Measurements from ENCODE around the gene SPATA13.

SPATA13 gene

GRCh38 chr13:24142453-24142852 is 18.1 kb upstream of the SPATA13 start:
- no peak for DNase-seq

- no peak for DNase-seq
Observed at GRCh38 chr13:24142886-24143285, 17.6 kb upstream of the SPATA13 start.

- DNase-seq, result no peak
Observed at GRCh38 chr13:24145240-24145639, 15.3 kb upstream of the SPATA13 start.

GRCh38 chr13:24145674-24146073 is 14.8 kb upstream of the SPATA13 start:
- DNase-seq, result no peak

DNA sequence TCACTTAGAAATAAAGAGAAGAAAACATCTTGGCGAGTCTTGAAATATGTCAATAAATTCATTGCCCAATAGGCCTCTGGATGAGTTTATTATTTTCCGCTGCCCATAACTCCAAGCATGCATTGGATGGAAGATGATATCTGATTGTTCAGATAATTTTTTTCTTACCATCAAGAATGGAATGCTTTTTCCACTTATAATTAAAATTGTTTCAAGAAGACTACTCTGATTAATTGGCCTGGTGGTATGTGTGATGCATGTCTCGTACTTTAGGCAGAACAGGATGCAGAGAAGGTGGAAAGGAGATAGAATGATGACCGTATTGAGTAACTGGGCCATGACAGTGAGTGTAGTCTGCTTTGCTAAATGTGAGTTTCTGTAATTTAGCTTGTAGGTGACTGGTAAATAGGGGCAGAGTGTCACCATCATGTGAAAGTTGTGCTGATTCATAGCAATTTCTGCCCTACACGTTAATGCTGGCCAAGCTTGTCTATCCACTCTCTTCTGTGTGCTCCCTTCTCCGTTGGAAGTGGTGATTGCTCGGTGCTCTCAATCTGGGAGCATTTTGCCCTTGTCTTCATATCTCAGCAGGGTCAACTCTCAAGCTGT is 13.5 kb upstream of the SPATA13 start:
- DNase-seq, result no peak

DNA sequence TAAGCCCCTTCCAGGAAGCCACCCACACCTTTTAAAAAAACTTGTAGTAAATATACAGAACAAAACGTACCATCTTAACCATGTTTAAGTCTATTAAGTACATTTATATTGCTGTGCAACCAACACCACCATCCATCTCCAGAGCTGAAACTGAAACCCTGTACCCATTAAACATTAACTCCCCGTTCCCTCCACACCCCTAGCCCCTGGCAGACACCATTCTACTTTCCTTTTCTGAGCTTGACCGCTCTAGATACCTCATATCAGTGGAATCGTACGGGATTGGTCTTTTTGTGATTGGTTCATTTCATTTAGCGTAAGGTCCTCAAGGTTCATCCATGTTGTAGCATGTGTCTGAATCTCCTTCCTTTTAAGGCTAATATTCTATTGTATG is 13.0 kb upstream of the SPATA13 start:
- DNase-seq, result no peak

DNA sequence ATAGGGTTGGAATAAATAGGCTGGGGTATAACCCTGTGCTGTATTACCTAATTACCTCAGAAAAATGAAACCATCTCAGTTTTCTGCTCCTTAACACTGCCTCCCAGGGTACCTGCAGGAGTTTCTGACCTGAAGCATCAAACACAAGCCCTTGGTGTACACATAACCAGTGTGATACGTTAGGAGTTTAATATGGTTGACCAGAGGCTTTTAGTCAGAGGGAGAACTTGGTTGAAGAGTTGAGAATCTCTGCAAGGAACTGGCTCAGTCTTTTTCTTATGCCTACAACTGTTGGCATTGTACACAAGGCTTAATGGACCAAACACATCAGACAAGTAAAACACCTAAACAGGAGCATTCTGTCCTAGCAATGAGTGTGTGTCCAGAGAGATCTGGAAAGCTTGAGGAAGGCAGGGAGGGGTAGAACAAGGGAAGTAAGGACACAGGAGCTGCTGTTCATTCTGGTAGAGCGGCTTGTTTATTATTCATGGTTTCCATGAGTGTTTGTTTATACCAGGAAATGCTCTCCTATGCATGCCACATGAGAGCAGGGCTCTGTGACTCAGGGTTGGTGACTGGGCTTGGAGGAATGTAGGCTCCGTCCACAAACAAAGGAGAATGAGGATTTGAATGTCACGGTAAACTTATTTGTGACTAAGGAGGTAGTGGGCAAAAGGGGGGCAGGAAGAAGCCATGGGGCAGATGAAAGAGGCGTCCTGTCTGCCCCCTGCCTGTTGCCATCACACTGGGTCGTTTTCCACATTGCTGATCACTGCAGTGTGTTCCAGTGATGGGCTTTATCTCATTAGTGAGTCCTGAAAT is 11.9 kb upstream of the SPATA13 start:
- no peak for DNase-seq

DNA sequence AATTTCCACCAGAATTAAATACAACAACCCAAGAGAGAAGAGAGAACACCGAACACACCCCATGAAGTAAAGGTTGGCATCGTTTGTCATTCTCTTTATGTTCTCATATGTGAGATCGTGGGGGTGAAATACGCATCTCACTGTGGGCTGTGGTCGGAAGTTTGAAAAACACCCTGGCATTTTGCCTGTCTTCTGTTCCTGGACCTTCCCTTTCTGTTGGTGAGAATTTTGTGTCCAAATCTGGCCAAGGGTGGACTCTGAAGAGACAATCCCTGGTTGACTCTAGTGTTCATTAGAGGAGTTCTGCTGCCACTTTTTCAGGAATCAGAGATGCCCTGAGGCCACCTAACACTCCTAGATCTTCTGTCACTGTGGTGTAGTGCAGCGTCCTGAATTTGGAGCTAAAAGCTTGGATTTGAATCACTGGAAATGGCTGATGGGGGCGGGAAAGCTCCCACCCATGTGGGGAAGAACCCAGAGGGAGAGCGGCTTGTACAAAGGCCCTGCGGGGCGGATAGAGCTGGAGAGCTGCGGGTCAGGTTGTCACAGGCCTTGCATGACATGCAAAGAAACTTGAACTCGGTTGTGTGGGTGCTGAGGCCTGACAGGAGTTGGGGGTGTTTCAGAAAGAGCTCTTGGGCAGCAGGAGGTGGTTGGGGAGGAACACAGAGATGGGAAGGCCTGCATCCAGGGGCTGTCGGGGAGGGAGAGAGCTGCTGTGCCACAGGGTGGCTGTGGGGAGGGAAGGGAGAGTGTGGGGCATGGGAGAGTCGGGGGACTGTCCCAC is 11.1 kb upstream of the SPATA13 start:
- DNase-seq, result no peak

DNA sequence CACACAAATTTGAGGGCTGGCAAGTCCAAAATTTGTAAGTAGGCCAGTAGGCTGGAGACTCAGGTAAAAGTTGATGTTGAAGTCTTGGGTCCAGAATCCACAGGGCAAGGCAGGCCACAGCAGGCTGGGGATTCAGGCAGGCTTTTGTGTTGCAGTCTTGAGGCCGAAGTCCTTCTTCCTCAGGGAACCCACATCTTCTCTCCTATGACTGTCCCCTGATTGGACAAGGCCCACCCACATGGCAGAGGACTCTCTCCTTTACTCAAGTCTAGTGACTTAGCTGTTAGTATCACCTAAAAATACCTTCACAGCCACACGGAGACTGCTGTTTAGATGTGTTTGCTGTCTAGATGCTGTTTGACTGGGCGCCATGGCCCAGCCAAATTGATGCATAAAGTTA is 9.9 kb upstream of the SPATA13 start:
- no peak for DNase-seq

DNA sequence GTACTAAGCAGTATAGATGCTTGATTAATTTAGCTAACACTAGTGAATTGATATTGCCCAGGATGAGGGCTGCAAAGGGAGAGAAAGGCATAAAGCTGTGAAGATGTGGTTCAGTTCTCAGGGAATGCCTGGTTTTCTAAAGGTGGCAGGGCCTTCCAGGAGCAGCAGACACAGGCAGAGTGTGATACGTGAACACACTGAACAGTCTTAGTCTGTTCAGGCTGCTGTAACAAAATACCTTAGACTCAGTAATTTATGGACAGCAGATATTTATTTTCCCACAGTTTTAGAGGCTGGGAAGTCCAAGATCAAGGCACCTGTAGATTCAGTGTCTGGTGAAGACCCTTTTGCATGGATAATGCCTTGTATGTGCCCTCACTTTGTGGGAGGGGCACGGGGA is 8.7 kb upstream of the SPATA13 start:
- no peak for DNase-seq

GRCh38 chr13:24152292-24153214 is 8.0 kb upstream of the SPATA13 start:
- DNase-seq, result no peak

DNA sequence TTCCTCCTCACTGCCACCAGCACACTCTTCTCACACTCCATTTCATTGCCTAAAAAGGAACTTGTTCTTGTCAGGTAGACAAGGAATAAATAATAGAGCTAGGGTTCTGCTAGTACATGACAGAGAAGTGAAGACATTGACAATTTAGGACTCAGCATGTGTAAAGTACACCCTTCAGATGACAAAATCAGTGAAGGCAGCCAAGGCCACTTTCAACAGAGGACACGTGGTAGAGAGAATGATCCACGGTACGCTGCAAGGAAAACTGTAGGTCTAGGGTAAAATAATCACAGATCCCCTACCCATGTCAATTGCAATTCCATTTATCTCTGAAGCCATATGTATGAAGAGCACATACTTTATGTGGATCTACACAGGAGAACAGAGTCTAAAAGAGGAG is 7.2 kb upstream of the SPATA13 start:
- DNase-seq, result no peak

- DNase-seq, result no peak
Observed at GRCh38 chr13:24153979-24154701, 6.4 kb upstream of the SPATA13 start.

GRCh38 chr13:24159357-24159756 is 1.2 kb upstream of the SPATA13 start:
- no peak for DNase-seq

- DNase-seq, result peak; percentile 26
Observed at GRCh38 chr13:24161010-24161775, 673 bp downstream of the SPATA13 start.

GRCh38 chr13:24161980-24162525 is 1.5 kb downstream of the SPATA13 start:
- no peak for DNase-seq

DNA sequence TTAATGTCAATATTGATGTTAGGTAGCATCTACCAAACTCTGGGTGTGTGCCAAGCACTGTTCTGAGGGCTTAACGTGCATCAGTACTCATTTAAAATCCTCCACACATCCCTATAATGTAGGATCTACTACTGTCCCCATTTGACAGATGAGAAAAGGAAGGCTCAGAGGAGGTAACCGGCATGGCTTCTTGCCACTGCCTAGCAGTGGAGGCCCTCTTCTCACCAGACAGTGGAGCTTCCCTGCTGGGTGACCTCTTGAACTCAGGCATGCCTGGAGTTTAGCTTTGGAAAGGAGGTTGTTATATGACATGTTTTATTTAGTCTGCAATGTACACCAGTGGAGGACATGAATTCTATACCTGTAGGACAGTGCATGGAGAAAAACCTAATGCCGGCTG is 2.1 kb downstream of the SPATA13 start:
- no peak for DNase-seq

DNA sequence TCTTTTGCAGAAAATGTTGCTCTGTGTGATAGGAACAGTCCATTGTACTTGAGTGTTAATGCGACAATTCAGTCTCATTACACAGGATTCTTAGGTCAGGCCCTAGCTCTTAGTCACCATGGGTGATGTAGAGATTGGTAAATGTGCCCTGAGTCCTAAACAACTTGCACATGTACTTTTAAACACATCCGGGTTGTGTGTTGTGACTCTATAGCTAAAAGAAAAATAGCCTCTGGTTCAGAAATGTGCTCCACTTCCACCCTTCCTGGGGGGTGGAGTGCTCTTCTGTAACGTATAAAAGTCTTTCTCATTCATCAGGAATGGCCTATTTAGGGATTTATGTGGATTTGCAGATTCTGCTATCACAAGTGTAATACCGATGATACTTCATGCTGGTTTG is 5.2 kb downstream of the SPATA13 start:
- no peak for DNase-seq

- no peak for DNase-seq
Observed at GRCh38 chr13:24166561-24166960, 6.0 kb downstream of the SPATA13 start.

DNA sequence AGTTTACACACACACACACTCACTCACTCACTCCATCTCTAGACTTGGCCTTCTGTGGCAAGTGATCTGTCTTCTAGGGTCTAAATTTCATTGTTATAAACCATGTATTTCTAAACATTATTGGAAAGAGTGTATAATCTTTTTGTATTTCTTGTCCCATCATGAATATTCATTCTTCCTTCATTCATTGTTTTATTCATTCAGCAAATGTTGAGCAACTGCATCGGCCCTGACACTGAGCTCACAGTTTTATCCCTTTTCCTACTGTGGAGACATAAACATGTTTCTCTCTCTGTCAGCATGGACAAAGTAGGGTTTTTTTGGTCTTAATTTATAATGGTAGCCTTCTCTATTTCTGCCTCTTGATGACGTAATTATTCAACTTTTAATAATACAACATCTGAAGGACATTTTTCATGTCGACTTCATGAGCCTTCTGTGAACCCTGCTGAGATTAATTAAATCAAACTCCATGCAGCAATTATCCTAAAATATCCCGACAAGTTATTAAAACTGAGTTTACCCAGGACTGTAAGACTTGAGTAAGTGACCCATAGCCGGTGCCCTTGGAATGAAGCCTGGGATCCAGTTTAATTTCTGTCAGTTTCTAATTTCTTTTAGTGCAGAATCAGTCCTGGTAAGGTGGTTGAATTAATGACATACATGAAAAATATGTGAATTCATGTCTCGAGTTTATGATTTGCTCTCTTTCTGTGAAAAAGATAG is 7.3 kb downstream of the SPATA13 start:
- no peak for DNase-seq

All from femur (tissue), 1 donor.